ENCODE data around the gene RPUSD1. TPM values are rescaled to one million over a fixed set of nuclear protein-coding genes. Genes with fewer than 3 reads are reported as not detected.

The RPUSD1 gene
- total RNA-seq, 1 experiment from 2014 or later, result 72.6 TPM

DNA sequence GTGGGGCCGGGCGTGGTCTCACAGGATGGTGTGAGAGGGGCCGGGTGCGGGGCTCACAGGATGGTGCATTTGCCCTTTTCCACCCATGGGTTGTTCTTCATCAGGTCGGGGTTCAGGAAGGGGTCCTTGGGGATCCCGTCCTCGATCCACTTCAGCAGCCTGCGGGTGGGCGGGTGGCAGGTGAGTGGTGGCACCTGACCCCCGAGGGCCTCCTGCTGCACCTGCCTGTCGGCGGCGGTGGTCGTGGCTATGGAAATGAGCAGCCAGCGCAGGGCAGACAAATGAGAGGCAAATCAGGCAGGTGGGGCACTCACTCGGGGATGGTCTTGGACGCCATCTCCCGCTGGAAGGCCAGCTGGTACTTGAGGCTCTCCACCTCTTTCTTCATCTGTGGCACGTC lies 10.5 kb upstream of the RPUSD1 start:
- intact Hi-C loops (cut with micrococcal nuclease), result no loop called here
- H3K9me3 ChIP-seq (ENCODE audit: low read length), result no peaks in the 10 kb centered on the region
- H4K20me1 ChIP-seq (ENCODE audit: low read length), result no peaks in the 10 kb centered on the region
- CTCF ChIA-PET, result no interaction called here
- no peaks in the 10 kb centered on the region for H3K27me3 ChIP-seq (ENCODE audit: low read length)
- H3K9me2 ChIP-seq (replicated peaks; ENCODE audit: low read length), result no peaks in the 10 kb centered on the region
- no peak for DNase-seq
- H2AFZ ChIP-seq (ENCODE audit: low read length), result no peak overlapping the region
- no peaks in the 10 kb centered on the region for H3K79me2 ChIP-seq (ENCODE audit: low read length)
- no peaks in the 10 kb centered on the region for H3F3A ChIP-seq (ENCODE audit: low read length, unreplicated experiment)
- no TSS peak for BruUV-seq (replicated peaks)
- no peak overlapping the region for H3K4me2 ChIP-seq (ENCODE audit: low read length)
- H3K4me3 ChIP-seq (ENCODE audit: low read length), result no peak overlapping the region
- no peak for ATAC-seq
- H3K27ac ChIP-seq (ENCODE audit: low read length), result no peak overlapping the region
- peaks cover 12% of the 10 kb centered on the region for H3K4me1 ChIP-seq (ENCODE audit: insufficient read depth, low read length)
- H3K9ac ChIP-seq (ENCODE audit: low read length), result no peak overlapping the region
- no peaks in the 10 kb centered on the region for H3K36me3 ChIP-seq (ENCODE audit: low read depth, low read length)
- POLR2A ChIA-PET (ENCODE audit: unreplicated experiment), result no interaction called here
- TF ChIP-seq, protein P1, sequence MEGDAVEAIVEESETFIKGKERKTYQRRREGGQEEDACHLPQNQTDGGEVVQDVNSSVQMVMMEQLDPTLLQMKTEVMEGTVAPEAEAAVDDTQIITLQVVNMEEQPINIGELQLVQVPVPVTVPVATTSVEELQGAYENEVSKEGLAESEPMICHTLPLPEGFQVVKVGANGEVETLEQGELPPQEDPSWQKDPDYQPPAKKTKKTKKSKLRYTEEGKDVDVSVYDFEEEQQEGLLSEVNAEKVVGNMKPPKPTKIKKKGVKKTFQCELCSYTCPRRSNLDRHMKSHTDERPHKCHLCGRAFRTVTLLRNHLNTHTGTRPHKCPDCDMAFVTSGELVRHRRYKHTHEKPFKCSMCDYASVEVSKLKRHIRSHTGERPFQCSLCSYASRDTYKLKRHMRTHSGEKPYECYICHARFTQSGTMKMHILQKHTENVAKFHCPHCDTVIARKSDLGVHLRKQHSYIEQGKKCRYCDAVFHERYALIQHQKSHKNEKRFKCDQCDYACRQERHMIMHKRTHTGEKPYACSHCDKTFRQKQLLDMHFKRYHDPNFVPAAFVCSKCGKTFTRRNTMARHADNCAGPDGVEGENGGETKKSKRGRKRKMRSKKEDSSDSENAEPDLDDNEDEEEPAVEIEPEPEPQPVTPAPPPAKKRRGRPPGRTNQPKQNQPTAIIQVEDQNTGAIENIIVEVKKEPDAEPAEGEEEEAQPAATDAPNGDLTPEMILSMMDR (conservative IDR thresholded peaks at IDR 0.05; ENCODE audit: low read depth, low read length), result no peak
- TF ChIP-seq EZH2 (IDR thresholded peaks at IDR 0.05; ENCODE audit: low read length, unreplicated experiment) (no peak), EZH2phosphoT487 (IDR thresholded peaks at IDR 0.05; ENCODE audit: borderline replicate concordance, low read length) (no peak)

DNA sequence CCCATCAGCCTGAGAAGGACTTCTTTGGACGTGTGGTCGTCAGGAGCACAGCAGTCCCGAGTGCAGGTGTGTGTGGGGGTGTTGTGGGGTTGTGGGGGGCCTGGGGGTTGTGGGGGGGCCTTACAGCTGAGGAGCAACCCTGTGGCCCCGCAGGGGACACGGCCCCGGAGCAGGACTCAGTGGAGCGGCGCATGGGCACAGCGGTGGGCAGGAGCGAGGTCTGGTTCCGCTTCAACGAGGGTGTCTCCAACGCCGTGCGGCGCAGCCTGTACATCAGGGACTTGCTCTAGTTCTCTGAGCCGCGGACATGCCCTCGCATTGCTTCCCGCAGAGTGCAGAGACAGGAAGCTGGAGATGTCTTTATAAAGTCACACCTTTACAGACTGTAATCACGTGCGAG lies 9.5 kb upstream of the RPUSD1 start:
- Histone ChIP-seq H3K36me3 (ENCODE audit: low read depth, low read length) (no peaks in the 10 kb centered on the region), H3K27me3 (ENCODE audit: low read length) (no peaks in the 10 kb centered on the region), H3K9me3 (ENCODE audit: low read length) (no peaks in the 10 kb centered on the region), H3K27ac (ENCODE audit: low read length) (no peak overlapping the region), H3K79me2 (ENCODE audit: low read length) (no peaks in the 10 kb centered on the region), H3K4me1 (ENCODE audit: insufficient read depth, low read length) (peaks cover 12% of the 10 kb centered on the region), H3K4me3 (ENCODE audit: low read length) (no peak overlapping the region), H4K20me1 (ENCODE audit: low read length) (no peaks in the 10 kb centered on the region), H2AFZ (ENCODE audit: low read length) (no peak overlapping the region), H3K4me2 (ENCODE audit: low read length) (no peak overlapping the region), H3K9me2 (replicated peaks; ENCODE audit: low read length) (no peaks in the 10 kb centered on the region), H3K9ac (ENCODE audit: low read length) (no peak overlapping the region), H3F3A (ENCODE audit: low read length, unreplicated experiment) (no peaks in the 10 kb centered on the region)
- CTCF ChIA-PET, result no interaction called here
- DNase-seq, result no peak
- TF ChIP-seq EZH2phosphoT487 (IDR thresholded peaks at IDR 0.05; ENCODE audit: borderline replicate concordance, low read length), result no peak
- TF ChIP-seq EZH2 (IDR thresholded peaks at IDR 0.05; ENCODE audit: low read length, unreplicated experiment), result no peak
- TF ChIP-seq, protein P1 (conservative IDR thresholded peaks at IDR 0.05; ENCODE audit: low read depth, low read length), result no peak
- POLR2A ChIA-PET (ENCODE audit: unreplicated experiment), result no interaction called here
- BruUV-seq (replicated peaks), result no TSS peak
- intact Hi-C loops (cut with micrococcal nuclease), result no loop called here
- ATAC-seq, result no peak

GRCh38 chr16:797120-797420 lies 8.9 kb upstream of the RPUSD1 start:
- no peak for ATAC-seq
- no peaks in the 10 kb centered on the region for H3K36me3 ChIP-seq (ENCODE audit: low read depth, low read length)
- no TSS peak for BruUV-seq (replicated peaks)
- no peak overlapping the region for H3K9ac ChIP-seq (ENCODE audit: low read length)
- H3K4me1 ChIP-seq (ENCODE audit: insufficient read depth, low read length), result peaks cover 12% of the 10 kb centered on the region
- no peaks in the 10 kb centered on the region for H3K9me2 ChIP-seq (replicated peaks; ENCODE audit: low read length)
- intact Hi-C loops (cut with micrococcal nuclease), result no loop called here
- no peak for TF ChIP-seq EZH2 (IDR thresholded peaks at IDR 0.05; ENCODE audit: low read length, unreplicated experiment)
- TF ChIP-seq, protein P1 (conservative IDR thresholded peaks at IDR 0.05; ENCODE audit: low read depth, low read length), result no peak
- DNase-seq, result peak; percentile 49
- CTCF ChIA-PET, result no interaction called here
- no peaks in the 10 kb centered on the region for H3F3A ChIP-seq (ENCODE audit: low read length, unreplicated experiment)
- H3K9me3 ChIP-seq (ENCODE audit: low read length), result no peaks in the 10 kb centered on the region
- no peaks in the 10 kb centered on the region for H3K27me3 ChIP-seq (ENCODE audit: low read length)
- POLR2A ChIA-PET (ENCODE audit: unreplicated experiment), result no interaction called here
- no peak overlapping the region for H2AFZ ChIP-seq (ENCODE audit: low read length)
- no peak overlapping the region for H3K27ac ChIP-seq (ENCODE audit: low read length)
- no peaks in the 10 kb centered on the region for H3K79me2 ChIP-seq (ENCODE audit: low read length)
- no peak overlapping the region for H3K4me3 ChIP-seq (ENCODE audit: low read length)
- H3K4me2 ChIP-seq (ENCODE audit: low read length), result no peak overlapping the region
- no peaks in the 10 kb centered on the region for H4K20me1 ChIP-seq (ENCODE audit: low read length)

Data from PC-3 (cell line).